H1 (cell line): ENCODE data around the gene TRAPPC2. TPM values are rescaled to one million over a fixed set of nuclear protein-coding genes. Genes with fewer than 3 reads are reported as not detected.

Experiments used
- CTCF ChIA-PET: fragments of 300-600 bp; sonication (Branson Sonifier 250); formaldehyde crosslinking; loops from one replicate; lab custom pipeline; 2021; ENCODE audit not compliant: partially characterized antibody; lab: Charles Lee
- POLR2A ChIA-PET: fragments of 300-600 bp; sonication (Branson Sonifier 250); formaldehyde crosslinking; loops from one replicate; lab custom pipeline; 2021; ENCODE audit warnings: inconsistent platforms; ENCODE audit not compliant: partially characterized antibody; lab: Charles Lee
- DNase-seq, 2 experiments: peaks; one replicate each; pipeline versions ENCODE4 v3.0.0 to v3.0.0-alpha.2; 2010 to 2022; ENCODE audit warnings: low spot score in 2 of 2, low read depth in 1 of 2, mixed read lengths in 1 of 2
- FAIRE-seq: peaks from 2 replicates; lab custom pipeline; 2011; peaks lifted over from hg19 to GRCh38; lab: Jason Lieb, UNC
- H2AFZ ChIP-seq: 2 replicates; pipeline ENCODE4 v1.8.1; 2012; ENCODE audit warnings: low read length, inconsistent platforms
- H2AK5ac ChIP-seq: 2 replicates; pipeline ENCODE4 v1.6.1; 2013; ENCODE audit warnings: low read depth, low read length
- H2BK120ac ChIP-seq: replicated peaks from 2 replicates; pipeline ENCODE3; 2013; ENCODE audit warnings: low read depth, low read length, inconsistent platforms
- H2BK12ac ChIP-seq: 2 replicates; pipeline ENCODE4 v1.6.1; 2013; ENCODE audit warnings: low read depth, low read length
- H2BK15ac ChIP-seq: 2 replicates; pipeline ENCODE4 v1.6.1; 2013; ENCODE audit warnings: low read length
- H2BK20ac ChIP-seq: 2 replicates; pipeline ENCODE4 v1.6.1; 2013; ENCODE audit warnings: low read length
- H2BK5ac ChIP-seq: 2 replicates; pipeline ENCODE4 v1.6.1; 2013; ENCODE audit warnings: low read depth, low read length
- H3K14ac ChIP-seq: 2 replicates; pipeline ENCODE4 v1.6.1; 2013; ENCODE audit warnings: inconsistent platforms; ENCODE audit not compliant: insufficient read length
- H3K18ac ChIP-seq: 2 replicates; pipeline ENCODE4 v1.6.1; 2013; ENCODE audit warnings: low read length; ENCODE audit errors: extremely low read depth
- H3K23ac ChIP-seq: 2 replicates; pipeline ENCODE4 v1.6.1; 2013; ENCODE audit warnings: inconsistent platforms; ENCODE audit not compliant: insufficient read length
- H3K23me2 ChIP-seq: 2 replicates; pipeline ENCODE4 v1.6.1; 2013; ENCODE audit warnings: low read depth, low read length
- H3K27ac ChIP-seq: 2 replicates; pipeline ENCODE4 v1.6.1; 2011; ENCODE audit warnings: low read depth, low read length, inconsistent platforms
- H3K27me3 ChIP-seq, 4 experiments: replicated peaks in 1 of 4; 1 replicate in 1 of 4; 2 replicates in 3 of 4; pipeline versions ENCODE4 v1.6.1 to v1.8.1; 2011 to 2013; ENCODE audit warnings: low read length in 3 of 4, mild to moderate bottlenecking in 3 of 4, inconsistent platforms in 2 of 4, mixed read lengths in 2 of 4, moderate library complexity in 1 of 4; ENCODE audit not compliant: control insufficient read depth in 3 of 4, insufficient read depth in 3 of 4; ENCODE audit errors: extremely low read depth in 1 of 4
- H3K36me3 ChIP-seq, 4 experiments: 2 replicates each; pipeline versions ENCODE4 v1.6.1 to v1.8.1; 2011 to 2013; ENCODE audit warnings: mild to moderate bottlenecking in 4 of 4, low read length in 3 of 4, moderate library complexity in 2 of 4, control low read depth in 1 of 4, inconsistent platforms in 1 of 4; ENCODE audit not compliant: insufficient read depth in 4 of 4, control insufficient read depth in 2 of 4
- H3K4ac ChIP-seq: replicated peaks from 2 replicates; pipeline ENCODE3; 2013; ENCODE audit warnings: low read length, low read depth, mixed read lengths, inconsistent platforms; ENCODE audit not compliant: insufficient read length
- H3K4me1 ChIP-seq, 4 experiments: replicated peaks in 1 of 4; 1 replicate in 1 of 4; 2 replicates in 3 of 4; pipeline versions ENCODE4 v1.6.1 to v1.8.1; 2011 to 2013; ENCODE audit warnings: low read length in 3 of 4, inconsistent platforms in 2 of 4, mixed read lengths in 1 of 4; ENCODE audit not compliant: insufficient read depth in 4 of 4, control insufficient read depth in 3 of 4
- H3K4me2 ChIP-seq, 2 experiments: 2 replicates each; pipeline versions ENCODE4 v1.6.1 to v1.8.1; 2011 to 2013; ENCODE audit warnings: low read depth in 2 of 2, low read length in 2 of 2, control low read depth in 1 of 2, inconsistent platforms in 1 of 2, mild to moderate bottlenecking in 1 of 2; ENCODE audit not compliant: insufficient read depth in 1 of 2
- H3K4me3 ChIP-seq, 4 experiments: fragments of 200-600, 300-600 bp in 1 of 4; sonication (generic), shearing (Covaris generic), sonication (Bioruptor Twin) in 1 of 4; 2 replicates each; pipeline versions ENCODE4 v1.5.1 to v1.8.1; 2011 to 2016; ENCODE audit warnings: low read length in 4 of 4, low read depth in 3 of 4, control low read depth in 2 of 4, inconsistent platforms in 2 of 4, mild to moderate bottlenecking in 2 of 4, mixed read lengths in 1 of 4, moderate library complexity in 1 of 4; ENCODE audit not compliant: insufficient read depth in 2 of 4; ENCODE audit errors: extremely low read depth in 1 of 4
- H3K56ac ChIP-seq: replicated peaks from 2 replicates; pipeline ENCODE3; 2013; ENCODE audit warnings: low read depth, mild to moderate bottlenecking, mixed read lengths, low read length, inconsistent platforms; ENCODE audit not compliant: insufficient read length
- H3K79me1 ChIP-seq: 2 replicates; pipeline ENCODE4 v1.6.1; 2013; ENCODE audit warnings: low read depth, low read length, control low read depth
- H3K79me2 ChIP-seq, 2 experiments: 2 replicates each; pipeline versions ENCODE4 v1.6.1 to v1.8.1; 2012 to 2013; ENCODE audit warnings: low read length in 2 of 2, mild to moderate bottlenecking in 2 of 2, inconsistent platforms in 1 of 2; ENCODE audit not compliant: insufficient read depth in 2 of 2, control insufficient read depth in 1 of 2
- H3K9ac ChIP-seq, 4 experiments: replicated peaks in 1 of 4; 1 replicate in 1 of 4; 2 replicates in 3 of 4; pipeline versions ENCODE4 v1.6.1 to v1.8.1; 2011 to 2013; ENCODE audit warnings: low read depth in 3 of 4, low read length in 3 of 4, control low read depth in 2 of 4, mild to moderate bottlenecking in 2 of 4, moderate library complexity in 2 of 4, inconsistent platforms in 1 of 4; ENCODE audit errors: extremely low read depth in 1 of 4
- H3K9me3 ChIP-seq, 2 experiments: 2 replicates each; pipeline versions ENCODE4 v1.6.1 to v1.8.1; 2012 to 2013; ENCODE audit warnings: mild to moderate bottlenecking in 2 of 2, moderate library complexity in 2 of 2, control low read depth in 1 of 2, inconsistent platforms in 1 of 2, low read depth in 1 of 2, low read length in 1 of 2, mixed read lengths in 1 of 2; ENCODE audit not compliant: insufficient read depth in 2 of 2
- H4K20me1 ChIP-seq, 2 experiments: replicated peaks in 1 of 2; 2 replicates each; pipeline versions ENCODE3 to v1.8.1; 2011 to 2013; ENCODE audit warnings: inconsistent platforms in 2 of 2, low read length in 2 of 2, mild to moderate bottlenecking in 1 of 2; ENCODE audit not compliant: insufficient read depth in 2 of 2, control insufficient read depth in 1 of 2
- H4K5ac ChIP-seq: 2 replicates; pipeline ENCODE4 v1.6.1; 2013; ENCODE audit warnings: low read length, low read depth, mixed read lengths, inconsistent platforms; ENCODE audit not compliant: insufficient read length
- H4K8ac ChIP-seq: 2 replicates; pipeline ENCODE4 v1.8.0; 2013; ENCODE audit warnings: mild to moderate bottlenecking, moderate library complexity, low read length, inconsistent platforms; ENCODE audit not compliant: insufficient read depth; ENCODE audit errors: extremely low read depth
- H4K91ac ChIP-seq: replicated peaks from 2 replicates; pipeline ENCODE3; 2013; ENCODE audit warnings: low read length, mixed read lengths, inconsistent platforms; ENCODE audit not compliant: insufficient read length
- CBX5 ChIP-seq: fragments of 300-800, 300-1000 bp; sonication (generic); IDR thresholded peaks from 2 replicates; pipeline ENCODE4 v1.7.1; 2016; ENCODE audit warnings: antibody characterized with exemption, low read length, low read depth
- CHD2 ChIP-seq: IDR thresholded peaks from 2 replicates; pipeline ENCODE4 v1.6.1; 2012; ENCODE audit warnings: low read length, improper control_type of control experiment
- EGR1 ChIP-seq: IDR thresholded peaks from 2 replicates; pipeline ENCODE4 v1.6.1; 2011; ENCODE audit warnings: low read depth, low read length, borderline replicate concordance
- WGBS, 2 experiments: shearing (Covaris generic) in 1 of 2; methylation state at CpG; one replicate each; pipeline versions ENCODE4 v1.1.6 to v1.1.7; 2013 to 2015; ENCODE audit warnings: low lambda C conversion rate in 2 of 2, mixed read lengths in 2 of 2, inconsistent platforms in 1 of 2, low coverage in 1 of 2, missing lambda C conversion rate in 1 of 2; ENCODE audit not compliant: insufficient replicate concordance in 2 of 2, insufficient coverage in 1 of 2, insufficient read length in 1 of 2; ENCODE audit errors: extremely low coverage in 1 of 2, missing lambda C conversion rate in 1 of 2; 5-methylcytosine and 5-hydroxymethylcytosine counted together
- polyA plus RNA-seq, 7 experiments: library from polyadenylated mRNA; depleted of rRNA in 3 of 7; stranded (reverse) in 5 of 7; unstranded in 2 of 7; fragments of >200 nt in 5 of 7; fragments of 200-250 nt in 2 of 7; gene quantifications; 1 replicate in 5 of 7; 2 replicates in 1 of 7; 4 replicates in 1 of 7; pipeline versions ENCODE4 v1.2.1 to v1.2.3, GENCODE V29; 2011 to 2013; ENCODE audit warnings: missing spikeins in 2 of 7, mixed read lengths in 2 of 7
- total RNA-seq: library from RNA; stranded (reverse); fragmentation: NEBNext Ultra II Directional; extraction: Animal tissue kit (Norgen Biotek cat#: 25700); gene quantifications from 2 replicates; pipeline ENCODE4 v1.2.1, GENCODE V29; 2021
- TF ChIP-seq, protein P1 (sequence below): IDR thresholded peaks from 2 replicates; pipeline ENCODE4 v1.6.1; 2011; ENCODE audit warnings: low read depth, mild to moderate bottlenecking, low read length; ENCODE audit not compliant: insufficient read depth

Gene TRAPPC2
- total and polyA plus RNA-seq, 2 of the 8 experiments (the other 6 are each of a cell fraction or from before 2014, with no cell fraction given) = 6.7 to 10.8 TPM

- DNase-seq = no peak
- H3K4ac ChIP-seq = no peak overlapping the region
Measured at GRCh38 chrX:13702111-13702789, 32.2 kb downstream of the TRAPPC2 start.

More at GRCh38 chrX:13702111-13702789, 32.2 kb downstream of the TRAPPC2 start:
- Histone ChIP-seq H2BK5ac (no peak overlapping the region), H3K79me2 (peaks cover 0 to 75% of the 10 kb centered on the region in 2 experiments; a peak in 2 of 4 replicates), H3K9ac (no peak overlapping the region), H2BK120ac (no peak overlapping the region), H3K79me1 (peaks cover 6% of the 10 kb centered on the region), H3K23ac (no peak overlapping the region), H4K5ac (no peak overlapping the region), H3K4me2 (no peak overlapping the region), H2BK20ac (no peak overlapping the region), H4K8ac (no peak overlapping the region), H3K27me3 (no peaks in the 10 kb centered on the region), H2AK5ac (no peak overlapping the region), H4K20me1 (peaks cover 0 to 7% of the 10 kb centered on the region in 2 experiments), H3K36me3 (no peaks in the 10 kb centered on the region; a peak in 2 of 8 replicates), H3K4me3 (no peak overlapping the region), H2BK12ac (no peak overlapping the region), H3K14ac (no peak overlapping the region), H4K91ac (no peak overlapping the region), H3K27ac (no peak overlapping the region), H2BK15ac (no peak overlapping the region), H3K18ac (no peak overlapping the region), H3K23me2 (no peaks in the 10 kb centered on the region), H3K9me3 (no peaks in the 10 kb centered on the region), H3K4me1 (peaks cover 0 to 4% (median 2%) of the 10 kb centered on the region in 4 experiments; a peak in 3 of 7 replicates), H3K56ac (no peak overlapping the region), H2AFZ (no peak overlapping the region)
- CTCF ChIA-PET = interaction anchor here (1.0 to 1.2 kb wide), 3 partner anchors 15 to 195 kb away, joined by 3 read pairs; no protein-coding TSS in a partner anchor
- no peak for TF ChIP-seq CBX5
- TF ChIP-seq, protein P1, sequence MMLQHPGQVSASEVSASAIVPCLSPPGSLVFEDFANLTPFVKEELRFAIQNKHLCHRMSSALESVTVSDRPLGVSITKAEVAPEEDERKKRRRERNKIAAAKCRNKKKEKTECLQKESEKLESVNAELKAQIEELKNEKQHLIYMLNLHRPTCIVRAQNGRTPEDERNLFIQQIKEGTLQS = no peak
- no peak for TF ChIP-seq EGR1
- no peak for TF ChIP-seq CHD2
- FAIRE-seq = no peak
- 81% methylated on average over 5 of the region's 5 CpGs; no CpG with 5 or more reads in 1 of the 2 experiments for WGBS, 2 experiments
- POLR2A ChIA-PET = interaction anchor here (1.3 kb wide), 1 partner anchor 10 kb away, joined by 4 read pairs; no protein-coding TSS in a partner anchor
